Liver (tissue), 9 donors: ENCODE data around the gene TUBA1A. TPM values are rescaled to one million over a fixed set of nuclear protein-coding genes. Genes with fewer than 3 reads are reported as not detected.
A peak's percentile ranks its signal among the peaks of the same experiment; 100 is the strongest.

Experiments used
- DNase-seq: peaks from one replicate; pipeline ENCODE4 v3.0.0-alpha.2; 2017; ENCODE audit warnings: low spot score
- H3K27ac ChIP-seq, 2 donors: one replicate each; pipeline ENCODE4 v1.7.0; 2013; ENCODE audit warnings: inconsistent platforms in 2 of 2, low read length in 2 of 2, control low read depth in 1 of 2, low read depth in 1 of 2, mild to moderate bottlenecking in 1 of 2
- H3K27me3 ChIP-seq, 4 donors: one replicate each; pipeline versions ENCODE4 v1.6.1 to v1.7.0; 2013; ENCODE audit warnings: low read length in 3 of 4, inconsistent platforms in 1 of 4, mild to moderate bottlenecking in 1 of 4, moderate library complexity in 1 of 4; ENCODE audit not compliant: control insufficient read depth in 4 of 4, insufficient read depth in 4 of 4
- H3K36me3 ChIP-seq, 4 donors: one replicate each; pipeline versions ENCODE4 v1.6.1 to v1.7.0; 2013; ENCODE audit warnings: low read length in 3 of 4, mild to moderate bottlenecking in 3 of 4, low read depth in 1 of 4, moderate library complexity in 1 of 4; ENCODE audit not compliant: control insufficient read depth in 4 of 4, insufficient read depth in 3 of 4
- H3K4me1 ChIP-seq, 4 donors: one replicate each; pipeline versions ENCODE4 v1.6.1 to v1.7.0; 2013; ENCODE audit warnings: low read length in 3 of 4, mild to moderate bottlenecking in 3 of 4, moderate library complexity in 1 of 4; ENCODE audit not compliant: control insufficient read depth in 4 of 4, insufficient read depth in 4 of 4
- H3K4me3 ChIP-seq, 3 donors: one replicate each; pipeline versions ENCODE4 v1.6.1 to v1.7.0; 2013; ENCODE audit warnings: low read length in 3 of 3, control low read depth in 1 of 3, low read depth in 1 of 3, mild to moderate bottlenecking in 1 of 3
- H3K9ac ChIP-seq, 2 donors: one replicate each; pipeline ENCODE4 v1.7.0; 2013; ENCODE audit warnings: low read length in 2 of 2, mild to moderate bottlenecking in 2 of 2, moderate library complexity in 2 of 2, control low read depth in 1 of 2, low read depth in 1 of 2
- H3K9me3 ChIP-seq, 4 donors: one replicate each; pipeline versions ENCODE4 v1.6.1 to v1.7.0; 2013; ENCODE audit warnings: low read length in 3 of 4; ENCODE audit not compliant: control insufficient read depth in 4 of 4
- ATF3 ChIP-seq: IDR thresholded peaks from 2 replicates; pipeline ENCODE4 v1.6.1; 2016; ENCODE audit warnings: antibody characterized with exemption
- EGR1 ChIP-seq, 2 donors: IDR thresholded peaks; 2 replicates each; pipeline ENCODE4 v1.6.1; 2016 to 2018; ENCODE audit warnings: antibody characterized with exemption in 2 of 2, low read depth in 2 of 2
- FOXA2 ChIP-seq: IDR thresholded peaks from 2 replicates; pipeline ENCODE4 v1.6.1; 2016; ENCODE audit warnings: antibody characterized with exemption
- GABPA ChIP-seq, 2 donors: IDR thresholded peaks in 1 of 2; conservative IDR thresholded peaks in 1 of 2; 2 replicates each; pipeline ENCODE4 v1.6.1; 2016; ENCODE audit warnings: antibody characterized with exemption in 2 of 2, mild to moderate bottlenecking in 1 of 2, moderate library complexity in 1 of 2
- HNF4A ChIP-seq, 2 donors: conservative IDR thresholded peaks; 2 replicates each; pipeline ENCODE4 v1.6.1; 2016; ENCODE audit warnings: antibody characterized with exemption in 2 of 2, mild to moderate bottlenecking in 2 of 2
- HNF4G ChIP-seq: IDR thresholded peaks from 2 replicates; pipeline ENCODE4 v1.6.1; 2016; ENCODE audit warnings: antibody characterized with exemption
- MAX ChIP-seq: IDR thresholded peaks from 2 replicates; pipeline ENCODE4 v1.6.1; 2016; ENCODE audit warnings: antibody characterized with exemption
- NR2F2 ChIP-seq: IDR thresholded peaks from 2 replicates; pipeline ENCODE4 v1.6.1; 2016; ENCODE audit warnings: antibody characterized with exemption
- RAD21 ChIP-seq, 2 donors: IDR thresholded peaks; 2 replicates each; pipeline ENCODE4 v1.6.1; 2016; ENCODE audit warnings: antibody characterized with exemption in 2 of 2, mild to moderate bottlenecking in 2 of 2
- RXRA ChIP-seq, 2 donors: IDR thresholded peaks; 2 replicates each; pipeline ENCODE4 v1.6.1; 2017 to 2018; ENCODE audit warnings: antibody characterized with exemption in 2 of 2, mild to moderate bottlenecking in 1 of 2
- SP1 ChIP-seq: IDR thresholded peaks from 2 replicates; pipeline ENCODE4 v1.6.1; 2018; ENCODE audit warnings: antibody characterized with exemption, mild to moderate bottlenecking
- TAF1 ChIP-seq: conservative IDR thresholded peaks from 2 replicates; pipeline ENCODE4 v1.6.1; 2016; ENCODE audit warnings: antibody characterized with exemption, mild to moderate bottlenecking
- YY1 ChIP-seq: IDR thresholded peaks from 2 replicates; pipeline ENCODE4 v1.6.1; 2016; ENCODE audit warnings: antibody characterized with exemption, mild to moderate bottlenecking
- ZBTB33 ChIP-seq: IDR thresholded peaks from 2 replicates; pipeline ENCODE4 v1.6.1; 2016; ENCODE audit warnings: antibody characterized with exemption
- WGBS: extraction: QIAGEN DNeasy Blood & Tissue Kit; methylation state at CpG from one replicate; pipeline ENCODE4 v1.1.7; 2013; 5-methylcytosine and 5-hydroxymethylcytosine counted together
- polyA plus RNA-seq, 2 donors: library from polyadenylated mRNA; stranded (reverse) in 1 of 2; unstranded in 1 of 2; fragments of 200-250 nt in 1 of 2; fragments of >200 nt in 1 of 2; fragmentation: Nextera tagmentation in 1 of 2; extraction: Ambion mirVana in 1 of 2; gene quantifications; one replicate each; pipeline versions ENCODE4 v1.2.1 to v1.2.3, GENCODE V29; 2013 to 2015
- total RNA-seq, 2 donors: library from RNA; depleted of rRNA; stranded (reverse); fragments of >200 nt; gene quantifications; one replicate each; pipeline ENCODE4 v1.2.3, GENCODE V29; 2014
- TF ChIP-seq, protein P1 (sequence below): IDR thresholded peaks from 2 replicates; pipeline ENCODE4 v1.6.1; 2016; ENCODE audit warnings: antibody characterized with exemption, mild to moderate bottlenecking
- TF ChIP-seq, protein P2 (sequence below): fragments of 150-350 bp; IDR thresholded peaks from 2 replicates; pipeline ENCODE4 v1.5.1; 2017; ENCODE audit warnings: improper control_type of control experiment, low read depth, low read length; ENCODE audit not compliant: missing input control
- donor health status: healthy.
- donor health status: healthy.
- donor health status: healthy.
- donor health status: healthy.
- donor health status: healthy.

Gene TUBA1A
- total and polyA plus RNA-seq, 4 donors, result 4.2 to 28.0 (median 16.2) TPM

DNA sequence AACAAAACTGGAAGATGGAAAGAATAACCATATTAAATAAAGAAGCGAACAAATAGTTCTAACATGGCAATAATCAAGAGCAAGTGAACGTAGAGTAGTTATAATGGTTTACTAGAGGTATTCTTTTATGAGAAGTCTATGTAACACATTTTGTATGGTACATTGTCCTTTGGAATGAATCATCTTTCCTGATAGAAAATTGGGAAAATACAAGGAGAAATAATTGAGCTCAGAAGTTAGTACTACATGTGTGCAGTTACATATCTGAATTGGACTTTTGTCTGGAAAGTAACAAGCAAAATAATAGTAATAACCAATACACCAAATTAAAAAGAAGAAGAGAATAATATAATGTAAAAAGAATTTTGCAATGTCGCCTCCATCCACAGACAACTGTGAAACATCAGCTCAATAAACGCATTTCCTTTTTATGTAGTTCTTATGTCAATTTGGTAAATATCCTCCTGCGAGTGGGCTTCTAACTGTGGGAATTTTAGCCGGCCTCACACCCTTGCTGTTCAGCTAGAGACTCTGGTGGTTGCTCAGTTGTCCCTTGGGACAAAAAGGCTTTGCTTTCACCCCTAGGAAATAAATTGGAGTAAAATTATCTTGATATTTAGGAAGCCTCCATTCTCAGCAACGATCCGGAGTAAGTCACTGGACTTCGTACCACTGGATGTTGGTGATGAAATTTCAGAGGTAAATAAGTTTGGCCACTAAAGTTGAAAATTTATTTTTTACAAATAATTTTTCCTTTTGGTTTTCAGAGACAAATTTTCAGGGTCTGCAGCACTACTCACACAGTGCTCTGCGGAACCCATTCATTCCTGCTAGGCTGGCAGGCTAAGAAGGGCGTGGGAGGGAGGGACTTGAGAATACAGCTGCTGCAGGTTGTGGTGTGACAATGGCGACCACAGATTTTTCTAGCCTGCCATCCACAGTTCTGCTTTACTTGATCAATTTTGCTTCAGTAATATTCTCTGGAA, 1.1 kb upstream of the TUBA1A start (continued):
- TF ChIP-seq, protein P1, sequence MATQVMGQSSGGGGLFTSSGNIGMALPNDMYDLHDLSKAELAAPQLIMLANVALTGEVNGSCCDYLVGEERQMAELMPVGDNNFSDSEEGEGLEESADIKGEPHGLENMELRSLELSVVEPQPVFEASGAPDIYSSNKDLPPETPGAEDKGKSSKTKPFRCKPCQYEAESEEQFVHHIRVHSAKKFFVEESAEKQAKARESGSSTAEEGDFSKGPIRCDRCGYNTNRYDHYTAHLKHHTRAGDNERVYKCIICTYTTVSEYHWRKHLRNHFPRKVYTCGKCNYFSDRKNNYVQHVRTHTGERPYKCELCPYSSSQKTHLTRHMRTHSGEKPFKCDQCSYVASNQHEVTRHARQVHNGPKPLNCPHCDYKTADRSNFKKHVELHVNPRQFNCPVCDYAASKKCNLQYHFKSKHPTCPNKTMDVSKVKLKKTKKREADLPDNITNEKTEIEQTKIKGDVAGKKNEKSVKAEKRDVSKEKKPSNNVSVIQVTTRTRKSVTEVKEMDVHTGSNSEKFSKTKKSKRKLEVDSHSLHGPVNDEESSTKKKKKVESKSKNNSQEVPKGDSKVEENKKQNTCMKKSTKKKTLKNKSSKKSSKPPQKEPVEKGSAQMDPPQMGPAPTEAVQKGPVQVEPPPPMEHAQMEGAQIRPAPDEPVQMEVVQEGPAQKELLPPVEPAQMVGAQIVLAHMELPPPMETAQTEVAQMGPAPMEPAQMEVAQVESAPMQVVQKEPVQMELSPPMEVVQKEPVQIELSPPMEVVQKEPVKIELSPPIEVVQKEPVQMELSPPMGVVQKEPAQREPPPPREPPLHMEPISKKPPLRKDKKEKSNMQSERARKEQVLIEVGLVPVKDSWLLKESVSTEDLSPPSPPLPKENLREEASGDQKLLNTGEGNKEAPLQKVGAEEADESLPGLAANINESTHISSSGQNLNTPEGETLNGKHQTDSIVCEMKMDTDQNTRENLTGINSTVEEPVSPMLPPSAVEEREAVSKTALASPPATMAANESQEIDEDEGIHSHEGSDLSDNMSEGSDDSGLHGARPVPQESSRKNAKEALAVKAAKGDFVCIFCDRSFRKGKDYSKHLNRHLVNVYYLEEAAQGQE, result no peak

- DNase-seq, result peak; percentile 56
- no peak for TF ChIP-seq EGR1 (IDR thresholded peaks at IDR 0.05; ENCODE audit: low read depth in 2 of 2)
- TF ChIP-seq HNF4A (conservative IDR thresholded peaks at IDR 0.05), result no peak
- TF ChIP-seq ZBTB33, result no peak
- TF ChIP-seq, protein P2, sequence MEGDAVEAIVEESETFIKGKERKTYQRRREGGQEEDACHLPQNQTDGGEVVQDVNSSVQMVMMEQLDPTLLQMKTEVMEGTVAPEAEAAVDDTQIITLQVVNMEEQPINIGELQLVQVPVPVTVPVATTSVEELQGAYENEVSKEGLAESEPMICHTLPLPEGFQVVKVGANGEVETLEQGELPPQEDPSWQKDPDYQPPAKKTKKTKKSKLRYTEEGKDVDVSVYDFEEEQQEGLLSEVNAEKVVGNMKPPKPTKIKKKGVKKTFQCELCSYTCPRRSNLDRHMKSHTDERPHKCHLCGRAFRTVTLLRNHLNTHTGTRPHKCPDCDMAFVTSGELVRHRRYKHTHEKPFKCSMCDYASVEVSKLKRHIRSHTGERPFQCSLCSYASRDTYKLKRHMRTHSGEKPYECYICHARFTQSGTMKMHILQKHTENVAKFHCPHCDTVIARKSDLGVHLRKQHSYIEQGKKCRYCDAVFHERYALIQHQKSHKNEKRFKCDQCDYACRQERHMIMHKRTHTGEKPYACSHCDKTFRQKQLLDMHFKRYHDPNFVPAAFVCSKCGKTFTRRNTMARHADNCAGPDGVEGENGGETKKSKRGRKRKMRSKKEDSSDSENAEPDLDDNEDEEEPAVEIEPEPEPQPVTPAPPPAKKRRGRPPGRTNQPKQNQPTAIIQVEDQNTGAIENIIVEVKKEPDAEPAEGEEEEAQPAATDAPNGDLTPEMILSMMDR, result no peak
- no peak for TF ChIP-seq ATF3
- no peak for TF ChIP-seq NR2F2
- no peak for TF ChIP-seq MAX
- TF ChIP-seq TAF1, result no peak
- no peak for TF ChIP-seq SP1
- TF ChIP-seq, protein P1, result no peak
- no peak for TF ChIP-seq YY1
- no peak for TF ChIP-seq GABPA (IDR thresholded peaks at IDR 0.05 in 1 of 2, conservative IDR thresholded peaks at IDR 0.05 in 1 of 2)
- TF ChIP-seq RAD21 (IDR thresholded peaks at IDR 0.05), result no peak
- TF ChIP-seq FOXA2, result no peak
- no peak for TF ChIP-seq RXRA (IDR thresholded peaks at IDR 0.05)
- TF ChIP-seq HNF4G, result no peak
- Histone ChIP-seq H3K9ac (peak overlapping the region; percentile 12 to 78), H3K36me3 (peaks cover 0 to 3% (median 0%) of the 10 kb centered on the region in 4 donors), H3K27me3 (peaks cover 0 to 2% (median 0%) of the 10 kb centered on the region in 4 donors), H3K9me3 (no peaks in the 10 kb centered on the region), H3K4me1 (peaks cover 0 to 14% (median 5%) of the 10 kb centered on the region in 4 donors), H3K27ac (peak overlapping the region; percentile 82 to 89), H3K4me3 (peak overlapping the region; percentile 14 to 62 (median 52))
- 1% methylated on average over 52 of the region's 52 CpGs for WGBS
Observed at GRCh38 chr12:49188201-49188915, 522 bp downstream of the TUBA1A start.
